H9 (cell line): ENCODE data around the gene IRF2BP1. TPM values are rescaled to one million over a fixed set of nuclear protein-coding genes. Genes with fewer than 3 reads are reported as not detected.

Source experiments
- DNase-seq: peaks from one replicate; pipeline ENCODE4 v3.0.0-alpha.2; 2017
- H2AFZ ChIP-seq: one replicate; pipeline ENCODE4 v1.6.1; 2013; ENCODE audit warnings: mild to moderate bottlenecking, low read length, control low read depth, moderate library complexity
- H2AK5ac ChIP-seq: 2 replicates; pipeline ENCODE4 v1.6.1; 2013; ENCODE audit warnings: low read length, control low read depth, mixed read lengths; ENCODE audit not compliant: insufficient read length
- H2BK120ac ChIP-seq: one replicate; pipeline ENCODE4 v1.6.1; 2013; ENCODE audit warnings: low read depth, mild to moderate bottlenecking, low read length, control low read depth, inconsistent platforms; ENCODE audit not compliant: poor library complexity, severe bottlenecking
- H2BK12ac ChIP-seq: 2 replicates; pipeline ENCODE4 v1.6.1; 2013; ENCODE audit warnings: low read length, control low read depth, mixed read lengths, low read depth; ENCODE audit not compliant: insufficient read length
- H2BK15ac ChIP-seq: 2 replicates; pipeline ENCODE4 v1.6.1; 2013; ENCODE audit warnings: low read depth, low read length, control low read depth
- H2BK20ac ChIP-seq: one replicate; pipeline ENCODE4 v1.6.1; 2013; ENCODE audit warnings: low read depth, mild to moderate bottlenecking, low read length, control low read depth, inconsistent platforms; ENCODE audit not compliant: poor library complexity, severe bottlenecking
- H2BK5ac ChIP-seq: 2 replicates; pipeline ENCODE4 v1.6.1; 2013; ENCODE audit warnings: low read length, control low read depth, mixed read lengths; ENCODE audit not compliant: insufficient read length
- H3K14ac ChIP-seq: 2 replicates; pipeline ENCODE4 v1.6.1; 2013; ENCODE audit warnings: low read length, control low read depth; ENCODE audit not compliant: insufficient read depth
- H3K18ac ChIP-seq: 2 replicates; pipeline ENCODE4 v1.6.1; 2013; ENCODE audit warnings: low read depth, mild to moderate bottlenecking, mixed read lengths, low read length, control low read depth; ENCODE audit not compliant: insufficient read length
- H3K23ac ChIP-seq: 2 replicates; pipeline ENCODE4 v1.6.1; 2013; ENCODE audit warnings: low read length, control low read depth, mixed read lengths, low read depth; ENCODE audit not compliant: insufficient read length
- H3K23me2 ChIP-seq: 2 replicates; pipeline ENCODE4 v1.6.1; 2013; ENCODE audit warnings: low read depth, mild to moderate bottlenecking, mixed read lengths, low read length, control low read depth; ENCODE audit not compliant: insufficient read length, poor library complexity, severe bottlenecking
- H3K27ac ChIP-seq: 2 replicates; pipeline ENCODE4 v1.5.1; 2013; ENCODE audit warnings: low read length, control low read depth, mixed read lengths, low read depth; ENCODE audit not compliant: insufficient read length
- H3K27me3 ChIP-seq: 2 replicates; pipeline ENCODE4 v1.6.1; 2013; ENCODE audit warnings: low read length, control low read depth, inconsistent platforms; ENCODE audit not compliant: insufficient read depth
- H3K4ac ChIP-seq: 2 replicates; pipeline ENCODE4 v1.6.1; 2013; ENCODE audit warnings: low read depth, mild to moderate bottlenecking, control low read depth, inconsistent platforms, low read length, moderate library complexity
- H3K4me1 ChIP-seq: 2 replicates; pipeline ENCODE4 v1.6.1; 2013; ENCODE audit warnings: low read length, control low read depth, inconsistent platforms; ENCODE audit not compliant: insufficient read depth
- H3K4me2 ChIP-seq: 2 replicates; pipeline ENCODE4 v1.6.1; 2013; ENCODE audit warnings: low read length, control low read depth, mixed read lengths; ENCODE audit not compliant: insufficient read length, insufficient read depth
- H3K56ac ChIP-seq: 2 replicates; pipeline ENCODE4 v1.6.1; 2013; ENCODE audit warnings: low read depth, mild to moderate bottlenecking, mixed read lengths, low read length, control low read depth; ENCODE audit not compliant: insufficient read length
- H3K79me1 ChIP-seq: 2 replicates; pipeline ENCODE4 v1.6.1; 2013; ENCODE audit warnings: low read depth, mild to moderate bottlenecking, moderate library complexity, low read length, control low read depth, inconsistent platforms; ENCODE audit not compliant: insufficient read depth, poor library complexity, severe bottlenecking
- H3K79me2 ChIP-seq: 2 replicates; pipeline ENCODE4 v1.6.1; 2013; ENCODE audit warnings: low read length, control low read depth, inconsistent platforms; ENCODE audit not compliant: insufficient read depth
- H3K9ac ChIP-seq: 2 replicates; pipeline ENCODE4 v1.6.1; 2013; ENCODE audit warnings: low read length, control low read depth, mixed read lengths; ENCODE audit not compliant: insufficient read length; ENCODE audit errors: extremely low read depth
- H3K9me3 ChIP-seq: one replicate; pipeline ENCODE4 v1.6.1; 2013; ENCODE audit warnings: low read depth, low read length, inconsistent platforms; ENCODE audit not compliant: control insufficient read depth
- H3T11ph ChIP-seq: one replicate; pipeline ENCODE4 v1.6.1; 2013; ENCODE audit warnings: mild to moderate bottlenecking, low read length, control low read depth, inconsistent platforms
- H4K20me1 ChIP-seq: one replicate; pipeline ENCODE4 v1.6.1; 2013; ENCODE audit not compliant: control insufficient read depth, insufficient read length, insufficient read depth
- H4K5ac ChIP-seq: 2 replicates; pipeline ENCODE4 v1.6.1; 2013; ENCODE audit warnings: low read depth, mild to moderate bottlenecking, mixed read lengths, low read length, control low read depth; ENCODE audit not compliant: insufficient read length
- H4K8ac ChIP-seq: replicated peaks from 2 replicates; pipeline ENCODE4 v1.6.1; 2013; ENCODE audit warnings: low read length, control low read depth, mixed read lengths, low read depth; ENCODE audit not compliant: insufficient read length
- H4K91ac ChIP-seq: 2 replicates; pipeline ENCODE4 v1.6.1; 2013; ENCODE audit warnings: low read depth, mild to moderate bottlenecking, moderate library complexity, mixed read lengths, low read length, control low read depth; ENCODE audit not compliant: insufficient read length
- H3K27ac Mint-ChIP-seq, 3 experiments: 2 replicates in 2 of 3; 3 replicates in 1 of 3; pipeline ENCODE4 v1.8.0; 2020 to 2021; ENCODE audit warnings: mixed read lengths in 3 of 3, mild to moderate bottlenecking in 1 of 3, moderate library complexity in 1 of 3
- H3K27me3 Mint-ChIP-seq: 2 replicates; pipeline ENCODE4 v1.8.0; 2021; ENCODE audit warnings: low read depth, mild to moderate bottlenecking, moderate library complexity, mixed read lengths
- H3K36me3 Mint-ChIP-seq, 3 experiments: 2 replicates in 2 of 3; 3 replicates in 1 of 3; pipeline ENCODE4 v1.8.0; 2020 to 2021; ENCODE audit warnings: low read depth in 3 of 3, mixed read lengths in 3 of 3; ENCODE audit not compliant: insufficient read depth in 1 of 3
- H3K4me1 Mint-ChIP-seq, 2 experiments: 2 replicates each; pipeline ENCODE4 v1.8.0; 2020; ENCODE audit warnings: mixed read lengths in 2 of 2
- H3K4me3 Mint-ChIP-seq, 2 experiments: 2 replicates in 1 of 2; 3 replicates in 1 of 2; pipeline ENCODE4 v1.8.0; 2020 to 2021; ENCODE audit warnings: mild to moderate bottlenecking in 2 of 2, mixed read lengths in 2 of 2, moderate library complexity in 1 of 2
- H3K9me3 Mint-ChIP-seq, 2 experiments: 2 replicates in 1 of 2; 3 replicates in 1 of 2; pipeline ENCODE4 v1.8.0; 2020; ENCODE audit warnings: mild to moderate bottlenecking in 2 of 2, mixed read lengths in 2 of 2, moderate library complexity in 1 of 2
- CTCF ChIP-seq: fragments of 200-600 bp; sonication (generic); conservative IDR thresholded peaks from 3 replicates; pipeline ENCODE4 v1.8.0; 2021; ENCODE audit warnings: antibody characterized with exemption, mild to moderate bottlenecking
- WGBS: extraction: QIAGEN DNeasy Blood & Tissue Kit; methylation state at CpG from one replicate; pipeline ENCODE4 v1.1.7; 2013; ENCODE audit warnings: missing lambda C conversion rate, low lambda C conversion rate, mixed read lengths; ENCODE audit not compliant: insufficient read length; ENCODE audit errors: extremely low coverage; 5-methylcytosine and 5-hydroxymethylcytosine counted together
- total RNA-seq: library from RNA; stranded (reverse); gene quantifications from 2 replicates; pipeline ENCODE4 v1.2.1, GENCODE V29; 2021

The IRF2BP1 gene
- total RNA-seq, 1 experiment from 2014 or later, result 28.2 TPM

- Histone ChIP-seq H2BK5ac (no peak overlapping the region), H2BK120ac (no peak overlapping the region), H3K9ac (no peak overlapping the region), H3K79me2 (no peaks in the 10 kb centered on the region), H3K27ac (no peak overlapping the region), H4K20me1 (no peaks in the 10 kb centered on the region), H3K4ac (no peak overlapping the region), H2BK15ac (no peak overlapping the region), H4K5ac (no peak overlapping the region), H3K14ac (no peak overlapping the region), H3K9me3 (no peaks in the 10 kb centered on the region), H3K27me3 (no peaks in the 10 kb centered on the region; the same call in 1 of the 2 replicates), H3T11ph (no peak overlapping the region), H2BK12ac (no peak overlapping the region), H3K18ac (no peak overlapping the region), H2AFZ (no peak overlapping the region), H3K23ac (no peak overlapping the region), H4K8ac (no peak overlapping the region), H3K4me1 (0 out of 2 replicates have a peak, but pooled peaks cover 3% of the 10 kb centered on the region), H3K56ac (no peak overlapping the region), H3K4me2 (no peak overlapping the region), H3K23me2 (peaks cover 4% of the 10 kb centered on the region), H2BK20ac (no peak overlapping the region), H4K91ac (no peak overlapping the region), H3K79me1 (no peaks in the 10 kb centered on the region), H2AK5ac (no peak overlapping the region)
- H3K4me3 Mint-ChIP-seq, result no peak overlapping the region
- H3K9me3 Mint-ChIP-seq, result no peaks in the 10 kb centered on the region; a peak in 1 of 5 replicates
- TF ChIP-seq CTCF, result no peak
- no CpG with 5 or more reads among the region's 6 CpGs for WGBS
- H3K4me1 Mint-ChIP-seq, result peaks cover 9 to 25% of the 10 kb centered on the region in 2 experiments
- DNase-seq, result no peak
- no peaks in the 10 kb centered on the region for H3K36me3 Mint-ChIP-seq
- no peak overlapping the region for H3K27ac Mint-ChIP-seq
- peaks cover 28% of the 10 kb centered on the region for H3K27me3 Mint-ChIP-seq
Observed at GRCh38 chr19:45924891-45925447, 39.0 kb upstream of the IRF2BP1 start.
